ENCODE results near the gene OCRL.

GRCh38 chrX:129525896-129526295 is 14.2 kb upstream of the OCRL start:
- TF ChIP-seq POLR2A (IDR thresholded peaks at IDR 0.05): no peak
- TF ChIP-seq CTCF (IDR thresholded peaks at IDR 0.05): no peak
- TF ChIP-seq POLR2AphosphoS5 (IDR thresholded peaks at IDR 0.05): no peak
- no peak for TF ChIP-seq EP300 (IDR thresholded peaks at IDR 0.05)

All from upper lobe of left lung (tissue), 4 donors.